HEK293 (cell line): ENCODE data around the gene GUCA1A.

Source experiments
- CTCF ChIA-PET: fragments of 350-600 bp; formaldehyde crosslinking; extraction: SDS; loops from one replicate; lab custom pipeline; 2021; ENCODE audit warnings: antibody characterized with exemption; lab: Yijun Ruan, JAX
- POLR2A ChIA-PET: fragments of 300-600 bp; formaldehyde crosslinking; extraction: SDS; loops from one replicate; lab custom pipeline; 2020; ENCODE audit warnings: antibody characterized with exemption, inconsistent platforms; lab: Yijun Ruan, JAX
- H3K27ac ChIP-seq: fragments of 200-500 bp; sonication (Bioruptor generic); 2 replicates; pipeline ENCODE4 v1.5.1; 2014; ENCODE audit warnings: low read depth, low read length, control low read depth, inconsistent platforms; ENCODE audit errors: extremely low read depth
- H3K36me3 ChIP-seq, 2 experiments: fragments of 200-500 bp in 1 of 2; sonication (Bioruptor generic) in 1 of 2; 1 replicate in 1 of 2; 2 replicates in 1 of 2; pipeline ENCODE4 v1.5.1; 2014 to 2017; ENCODE audit warnings: inconsistent platforms in 2 of 2, low read length in 2 of 2; ENCODE audit not compliant: control insufficient read depth in 2 of 2, insufficient read depth in 1 of 2
- H3K4me1 ChIP-seq: fragments of 200-500 bp; sonication (Bioruptor generic); 2 replicates; pipeline ENCODE4 v1.5.1; 2014; ENCODE audit warnings: mild to moderate bottlenecking, low read length, inconsistent platforms; ENCODE audit not compliant: control insufficient read depth, insufficient read depth
- H3K4me3 ChIP-seq: 2 replicates; pipeline ENCODE4 v1.5.1; 2011; ENCODE audit warnings: low read depth, mild to moderate bottlenecking, control low read depth, low read length, moderate library complexity
- H3K9me3 ChIP-seq: fragments of 200-500 bp; sonication (Bioruptor generic); 2 replicates; pipeline ENCODE4 v1.5.1; 2014; ENCODE audit warnings: low read depth, low read length, inconsistent platforms; ENCODE audit not compliant: control insufficient read depth, insufficient read depth
- GLI4 ChIP-seq: fragments of 450-650 bp; formaldehyde crosslinking; IDR thresholded peaks from 2 replicates; pipeline ENCODE4 v1.5.1; 2016; ENCODE audit warnings: missing biosample characterization, missing genetic modification characterization
- HIC1 ChIP-seq: fragments of 450-650 bp; formaldehyde crosslinking; IDR thresholded peaks from 2 replicates; pipeline ENCODE4 v1.5.1; 2016; ENCODE audit warnings: missing biosample characterization, missing genetic modification characterization
- KLF9 ChIP-seq: fragments of 450-650 bp; formaldehyde crosslinking; IDR thresholded peaks from 2 replicates; pipeline ENCODE4 v1.5.1; 2016; ENCODE audit warnings: missing biosample characterization, missing genetic modification characterization, low read depth
- REPIN1 ChIP-seq: fragments of 450-650 bp; formaldehyde crosslinking; IDR thresholded peaks from 2 replicates; pipeline ENCODE4 v1.5.1; 2017; ENCODE audit warnings: missing biosample characterization, missing genetic modification characterization, low read depth
- REST ChIP-seq: fragments of 450-650 bp; formaldehyde crosslinking; IDR thresholded peaks from 2 replicates; pipeline ENCODE4 v1.5.1; 2016; ENCODE audit warnings: missing biosample characterization, missing genetic modification characterization
- SALL2 ChIP-seq: fragments of 450-650 bp; formaldehyde crosslinking; IDR thresholded peaks from 2 replicates; pipeline ENCODE4 v1.5.0; 2017; ENCODE audit warnings: missing biosample characterization, mild to moderate bottlenecking, missing genetic modification characterization, borderline replicate concordance
- SCRT1 ChIP-seq: fragments of 450-650 bp; formaldehyde crosslinking; IDR thresholded peaks from 2 replicates; pipeline ENCODE4 v1.5.1; 2016; ENCODE audit warnings: missing biosample characterization, missing genetic modification characterization, borderline replicate concordance
- SCRT2 ChIP-seq: fragments of 450-650 bp; formaldehyde crosslinking; IDR thresholded peaks from 2 replicates; pipeline ENCODE4 v1.5.1; 2016; ENCODE audit warnings: missing biosample characterization, missing genetic modification characterization
- SP7 ChIP-seq: fragments of 450-650 bp; formaldehyde crosslinking; IDR thresholded peaks from 2 replicates; pipeline ENCODE4 v1.5.1; 2016; ENCODE audit warnings: missing biosample characterization, missing genetic modification characterization
- TSHZ1 ChIP-seq: fragments of 450-650 bp; formaldehyde crosslinking; IDR thresholded peaks from 2 replicates; pipeline ENCODE4 v1.5.1; 2016; ENCODE audit warnings: missing biosample characterization, missing genetic modification characterization, borderline replicate concordance
- ZBTB17 ChIP-seq: fragments of 450-650 bp; formaldehyde crosslinking; IDR thresholded peaks from 2 replicates; pipeline ENCODE4 v1.5.1; 2016; ENCODE audit warnings: missing biosample characterization, missing genetic modification characterization
- ZIC2 ChIP-seq: fragments of 450-650 bp; formaldehyde crosslinking; IDR thresholded peaks from 2 replicates; pipeline ENCODE4 v1.5.1; 2016; ENCODE audit warnings: missing biosample characterization, missing genetic modification characterization
- ZNF148 ChIP-seq: fragments of 450-650 bp; formaldehyde crosslinking; IDR thresholded peaks from 2 replicates; pipeline ENCODE4 v1.5.0; 2017; ENCODE audit warnings: missing biosample characterization, missing genetic modification characterization, borderline replicate concordance
- ZNF169 ChIP-seq: fragments of 450-650 bp; formaldehyde crosslinking; IDR thresholded peaks from 2 replicates; pipeline ENCODE4 v1.5.1; 2016; ENCODE audit warnings: missing biosample characterization, missing genetic modification characterization
- ZNF24 ChIP-seq: fragments of 450-650 bp; formaldehyde crosslinking; IDR thresholded peaks from 2 replicates; pipeline ENCODE4 v1.5.1; 2016; ENCODE audit warnings: missing biosample characterization, missing genetic modification characterization
- ZNF548 ChIP-seq: fragments of 450-650 bp; formaldehyde crosslinking; IDR thresholded peaks from 2 replicates; pipeline ENCODE4 v1.5.1; 2016; ENCODE audit warnings: missing biosample characterization, missing genetic modification characterization
- ZNF776 ChIP-seq: fragments of 450-650 bp; formaldehyde crosslinking; IDR thresholded peaks from 2 replicates; pipeline ENCODE4 v1.5.0; 2017; ENCODE audit warnings: missing biosample characterization, missing genetic modification characterization, borderline replicate concordance
- ZSCAN23 ChIP-seq: fragments of 450-650 bp; formaldehyde crosslinking; IDR thresholded peaks from 2 replicates; pipeline ENCODE4 v1.5.1; 2016; ENCODE audit warnings: missing biosample characterization, missing genetic modification characterization

The GUCA1A gene

GRCh38 chr6:42222448-42222847 lies 49.3 kb downstream of the GUCA1A start:
- Histone ChIP-seq H3K4me1 (peaks cover 16% of the 10 kb centered on the region), H3K36me3 (no peaks in the 10 kb centered on the region)
- CTCF ChIA-PET: interaction anchor here (0.8 to 1.3 kb wide), 3 partner anchors 8 to 136 kb away, joined by 3 to 6 read pairs (median 4); no protein-coding TSS in a partner anchor
- POLR2A ChIA-PET: interaction anchor here (0.7 kb wide), 1 partner anchor 668 kb away, joined by 5 read pairs; a partner anchor contains a TSS
- no peak for TF ChIP-seq SCRT1 (tag by site-specific recombination)
- TF ChIP-seq, all 188 proteins: peak for 0
- Histone ChIP-seq H3K27ac (no peak overlapping the region), H3K4me3 (no peak overlapping the region), H3K9me3 (no peaks in the 10 kb centered on the region)

- Histone ChIP-seq H3K36me3 (no peaks in the 10 kb centered on the region), H3K4me3 (no peak overlapping the region), H3K9me3 (no peaks in the 10 kb centered on the region), H3K4me1 (peaks cover 16% of the 10 kb centered on the region), H3K27ac (0 out of 2 replicates have a peak overlapping the region, but pooled peaks have one; percentile 6)
- ChIA-PET CTCF (interaction anchor here (0.8 to 5.2 kb wide), 3 partner anchors 10 to 323 kb away, joined by 3 to 46 read pairs (median 21); no protein-coding TSS in a partner anchor), POLR2A (interaction anchor here (0.6 to 0.7 kb wide), 2 partner anchors 54 to 437 kb away, joined by 3 read pairs; partner anchors contain the start of gene TOMM6)
- TF ChIP-seq REST (tag by site-specific recombination) (no peak), TSHZ1 (tag by site-specific recombination) (peak; percentile 58; the same call in 1 of the 2 replicates), SALL2 (no peak), ZBTB17 (tag by site-specific recombination) (no peak), ZSCAN23 (tag by site-specific recombination) (no peak), ZNF169 (tag by site-specific recombination) (no peak), ZNF24 (tag by site-specific recombination) (peak; percentile 70; the same call in 1 of the 2 replicates), ZNF776 (tag by site-specific recombination) (no peak), HIC1 (tag by site-specific recombination) (no peak), SP7 (tag by site-specific recombination) (peak; percentile 66; the same call in 1 of the 2 replicates), ZIC2 (tag by site-specific recombination) (peak; percentile 29), SCRT2 (tag by site-specific recombination) (peak; percentile 96), ZNF148 (tag by site-specific recombination) (no peak), REPIN1 (tag by site-specific recombination) (no peak; the same call in 1 of the 2 replicates), GLI4 (tag by site-specific recombination) (no peak), KLF9 (tag by site-specific recombination) (no peak), ZNF548 (no peak)
These were observed 51.3 kb downstream of the GUCA1A start for GRCh38 chr6:42224222-42225028.
